Retinal pigment epithelial cell (primary cell): ENCODE measurements around the gene TMED8.
A peak's percentile ranks its signal among the peaks of the same experiment; 100 is the strongest.

Experiments
- DNase-seq: peaks from one replicate; pipeline ENCODE4 v3.0.0-alpha.2; 2010; ENCODE audit warnings: low read depth
- H3K4me3 ChIP-seq: 2 replicates; pipeline ENCODE4 v1.5.1; 2011; ENCODE audit warnings: mild to moderate bottlenecking, low read length, control low read depth, moderate library complexity
- TF ChIP-seq, protein P1 (sequence below): conservative IDR thresholded peaks from 2 replicates; pipeline ENCODE4 v1.5.1; 2011; ENCODE audit warnings: low read depth, low read length, control low read depth, inconsistent platforms

Gene TMED8

DNA sequence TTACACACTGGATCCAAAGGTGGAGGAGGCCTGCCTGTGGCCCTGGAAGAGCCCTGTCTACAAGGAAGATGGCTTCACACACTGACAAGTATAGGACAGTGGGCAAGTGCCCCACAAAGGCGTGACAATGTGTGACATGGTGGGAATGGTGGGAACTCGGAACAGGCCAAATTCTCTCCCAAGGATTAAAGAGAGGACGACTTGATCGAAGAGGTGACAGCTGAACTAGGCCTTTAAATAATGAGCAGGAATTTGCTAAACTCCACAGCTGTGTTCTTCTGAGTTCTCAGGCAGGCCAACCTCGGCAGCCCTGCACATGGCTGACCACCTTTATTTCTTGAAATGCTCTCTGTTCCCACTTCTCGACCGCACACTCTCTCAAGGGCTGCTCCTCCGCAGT lies 80.0 kb downstream of the TMED8 start:
- TF ChIP-seq, protein P1, sequence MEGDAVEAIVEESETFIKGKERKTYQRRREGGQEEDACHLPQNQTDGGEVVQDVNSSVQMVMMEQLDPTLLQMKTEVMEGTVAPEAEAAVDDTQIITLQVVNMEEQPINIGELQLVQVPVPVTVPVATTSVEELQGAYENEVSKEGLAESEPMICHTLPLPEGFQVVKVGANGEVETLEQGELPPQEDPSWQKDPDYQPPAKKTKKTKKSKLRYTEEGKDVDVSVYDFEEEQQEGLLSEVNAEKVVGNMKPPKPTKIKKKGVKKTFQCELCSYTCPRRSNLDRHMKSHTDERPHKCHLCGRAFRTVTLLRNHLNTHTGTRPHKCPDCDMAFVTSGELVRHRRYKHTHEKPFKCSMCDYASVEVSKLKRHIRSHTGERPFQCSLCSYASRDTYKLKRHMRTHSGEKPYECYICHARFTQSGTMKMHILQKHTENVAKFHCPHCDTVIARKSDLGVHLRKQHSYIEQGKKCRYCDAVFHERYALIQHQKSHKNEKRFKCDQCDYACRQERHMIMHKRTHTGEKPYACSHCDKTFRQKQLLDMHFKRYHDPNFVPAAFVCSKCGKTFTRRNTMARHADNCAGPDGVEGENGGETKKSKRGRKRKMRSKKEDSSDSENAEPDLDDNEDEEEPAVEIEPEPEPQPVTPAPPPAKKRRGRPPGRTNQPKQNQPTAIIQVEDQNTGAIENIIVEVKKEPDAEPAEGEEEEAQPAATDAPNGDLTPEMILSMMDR, result no peak
- H3K4me3 ChIP-seq, result no peak overlapping the region
- no peak for DNase-seq

DNA sequence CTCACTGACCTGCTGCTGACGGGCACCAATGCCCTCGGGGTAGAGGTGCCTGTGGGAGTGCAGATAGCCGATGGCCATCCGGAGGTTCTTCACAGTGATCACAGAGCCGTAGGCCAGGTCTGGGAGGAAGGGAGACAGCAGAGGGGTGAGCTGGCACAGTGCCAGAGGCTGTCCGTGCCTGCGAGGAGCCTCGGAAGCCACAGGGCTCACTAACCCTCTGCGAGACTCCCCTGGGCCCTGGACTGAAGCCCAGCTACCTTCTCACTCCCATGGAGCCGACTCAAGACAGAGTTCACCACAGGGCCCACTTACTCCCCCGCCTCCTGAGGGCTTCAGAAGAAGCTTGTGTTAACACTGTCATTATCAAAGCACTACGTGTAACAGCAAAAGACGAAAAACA lies 80.7 kb downstream of the TMED8 start:
- TF ChIP-seq, protein P1, result no peak
- no peak for DNase-seq
- H3K4me3 ChIP-seq, result no peak overlapping the region

DNA sequence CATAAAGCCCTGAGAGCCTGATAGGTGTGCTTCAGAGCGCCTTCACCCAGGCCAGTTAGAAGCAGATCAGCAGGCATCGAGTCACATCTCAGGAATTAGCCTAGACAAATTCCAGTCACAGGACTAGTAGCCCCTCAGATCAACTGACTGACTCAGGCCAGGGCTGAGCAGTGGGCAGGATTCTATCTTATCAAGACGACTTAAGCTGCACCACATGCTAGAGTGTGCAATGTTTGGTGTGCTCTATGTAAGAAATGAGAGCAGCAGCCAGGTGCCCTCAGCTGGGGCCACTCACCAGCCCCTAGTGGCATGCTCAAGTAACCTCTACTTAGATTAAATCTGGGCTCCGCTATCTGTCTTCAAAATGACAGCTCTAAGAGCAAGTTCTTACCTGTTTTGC lies 86.2 kb downstream of the TMED8 start:
- DNase-seq, result peak; percentile 84
- TF ChIP-seq, protein P1, result peak; percentile 44
- H3K4me3 ChIP-seq, result no peak overlapping the region

DNA sequence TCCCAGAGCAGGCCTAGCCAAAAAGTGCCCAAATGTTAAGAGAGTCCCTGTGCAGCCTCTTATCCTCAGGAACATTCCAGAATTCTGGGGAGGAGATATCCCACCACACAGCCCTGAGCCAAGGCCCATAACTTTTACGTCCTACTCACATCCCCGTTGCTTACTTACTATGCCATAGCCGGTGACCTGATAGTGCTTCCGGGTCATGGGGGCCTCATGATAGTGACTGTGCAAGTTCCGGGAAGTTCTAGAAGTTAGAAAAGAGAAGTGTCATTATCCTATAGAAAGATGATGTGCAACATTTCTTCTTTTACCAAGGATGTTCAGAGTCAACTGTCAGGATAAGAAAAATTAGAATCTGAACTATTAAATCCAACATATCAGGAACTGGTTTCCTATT lies 90.3 kb downstream of the TMED8 start:
- no peak for DNase-seq
- TF ChIP-seq, protein P1, result no peak
- H3K4me3 ChIP-seq, result no peak overlapping the region
